HG03175 (cell line): ENCODE results near the gene PER2.

ENCODE experiments used
- ATAC-seq: cut with Tn5 transposase; IDR thresholded peaks from one replicate; pipeline ENCODE4 v1.9.1; 2021; ENCODE audit warnings: mild to moderate bottlenecking, moderate library complexity; ENCODE audit not compliant: unreplicated experiment

PER2 gene

GRCh38 chr2:238233625-238234024, 54.8 kb downstream of the PER2 start:
- no peak for ATAC-seq

- ATAC-seq: no peak
Measured at GRCh38 chr2:238231809-238232208, 56.6 kb downstream of the PER2 start.

- ATAC-seq: peak; percentile 77
Measured at GRCh38 chr2:238231251-238231793, 57.1 kb downstream of the PER2 start.

GRCh38 chr2:238230699-238231098, 57.7 kb downstream of the PER2 start:
- no peak for ATAC-seq

- no peak for ATAC-seq
Measured at GRCh38 chr2:238228700-238229099, 59.7 kb downstream of the PER2 start.

GRCh38 chr2:238227587-238228032, 60.8 kb downstream of the PER2 start:
- no peak for ATAC-seq

- no peak for ATAC-seq
Measured at GRCh38 chr2:238226698-238227586, 61.5 kb downstream of the PER2 start.

GRCh38 chr2:238225911-238226697, 62.3 kb downstream of the PER2 start:
- no peak for ATAC-seq

- ATAC-seq: no peak
Measured at GRCh38 chr2:238225121-238225520, 63.3 kb downstream of the PER2 start.

GRCh38 chr2:238224356-238225035, 63.9 kb downstream of the PER2 start:
- no peak for ATAC-seq

GRCh38 chr2:238220892-238221521, 67.4 kb downstream of the PER2 start:
- ATAC-seq: no peak

- ATAC-seq: no peak
Measured at GRCh38 chr2:238220274-238220891, 68.0 kb downstream of the PER2 start.

GRCh38 chr2:238216651-238217184, 71.7 kb downstream of the PER2 start:
- ATAC-seq: no peak

- ATAC-seq: no peak
Measured at GRCh38 chr2:238207006-238207405, 81.4 kb downstream of the PER2 start.

GRCh38 chr2:238203973-238204683, 84.3 kb downstream of the PER2 start:
- peak; percentile 25 for ATAC-seq

- peak; percentile 95 for ATAC-seq
Measured at GRCh38 chr2:238203094-238203972, 85.1 kb downstream of the PER2 start, which contains the start of gene ILKAP. ILKAP (minus strand) TSS chr2:238203695; CDS start chr2:238203553, 142 bp downstream.

- no peak for ATAC-seq
Measured at GRCh38 chr2:238202326-238203093, 85.9 kb downstream of the PER2 start.
